B cell (primary cell): ENCODE measurements around the gene ARHGAP42.

Experiments
- CTCF ChIP-seq: fragments of 200-600 bp; IDR thresholded peaks from one replicate; pipeline ENCODE4 v1.8.0; 2022; ENCODE audit warnings: antibody characterized with exemption, mild to moderate bottlenecking
- EZH2 ChIP-seq: IDR thresholded peaks from 2 replicates; pipeline ENCODE4 v1.6.1; 2012; ENCODE audit warnings: borderline replicate concordance, low read depth, mild to moderate bottlenecking, moderate library complexity, low read length; ENCODE audit not compliant: insufficient read depth, poor library complexity, severe bottlenecking

GRCh38 chr11:100902454-100903141 is 215.5 kb downstream of the ARHGAP42 start:
- TF ChIP-seq CTCF (no peak), EZH2 (no peak)
